ENCODE measurements around the gene NBAS. TPM values are rescaled to one million over a fixed set of nuclear protein-coding genes. Genes with fewer than 3 reads are reported as not detected.

Gene NBAS
- total and polyA plus RNA-seq, 10 of the 15 experiments (the other 5 are each of a cell fraction or from before 2014, with no cell fraction given): 4.3 to 32.7 (median 20.8) TPM

DNA sequence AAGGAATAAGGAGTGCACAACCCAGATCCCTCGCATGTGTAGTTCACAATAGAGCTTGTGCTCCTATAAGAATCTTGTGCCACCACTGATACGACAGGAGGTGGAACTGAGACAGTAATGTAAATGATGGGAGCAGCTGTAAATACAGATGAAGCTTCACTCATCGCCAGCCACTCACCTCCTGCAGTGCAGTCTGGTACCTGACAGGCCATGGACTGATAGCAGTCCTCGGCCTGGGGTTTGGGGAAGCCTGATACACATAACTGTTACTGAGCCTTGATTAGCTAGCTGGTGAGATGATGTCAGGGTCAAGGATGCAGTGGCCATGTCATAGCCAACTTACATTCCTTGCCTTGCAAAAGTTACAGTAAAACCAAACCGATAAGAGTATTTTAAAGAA, 376.6 kb downstream of the NBAS start:
- no peak overlapping the region for H3K9ac ChIP-seq (ENCODE audit: control insufficient read depth, insufficient read depth, low read length)
- RAD21 ChIA-PET (ENCODE audit: unreplicated experiment): no interaction called here
- H3K4me2 ChIP-seq (ENCODE audit: control insufficient read depth, insufficient read depth): no peak overlapping the region
- H3K4me1 ChIP-seq (ENCODE audit: control insufficient read depth, insufficient read depth, low read length): no peaks in the 10 kb centered on the region
- in situ Hi-C loops (cut with MboI): no loop called here
- intact Hi-C loops (cut with micrococcal nuclease; ENCODE audit: unreplicated experiment): no loop called here
- SMC1A ChIA-PET (ENCODE audit: uncharacterized antibody, unreplicated experiment): no interaction called here
- no peaks in the 10 kb centered on the region for H4K20me1 ChIP-seq (ENCODE audit: control insufficient read depth, insufficient read depth)
- H3K27me3 ChIP-seq (replicated peaks in 1 of 2; ENCODE audit: control insufficient read depth in 2 of 2, insufficient read depth in 2 of 2, low read length in 1 of 2): no peaks in the 10 kb centered on the region
- H3K9me3 ChIP-seq (replicated peaks; ENCODE audit: control insufficient read depth, insufficient read depth, low read length): no peaks in the 10 kb centered on the region
- ATAC-seq (no peak), DNase-seq (ENCODE audit: low read depth, low spot score) (no peak), FAIRE-seq (no peak)
- CTCF ChIA-PET: no interaction called here
- H2AFZ ChIP-seq (ENCODE audit: control insufficient read depth, low read depth, low read length): no peak overlapping the region
- BruUV-seq (replicated peaks): no TSS peak
- POLR2A ChIA-PET: no interaction called here
- no peaks in the 10 kb centered on the region; a peak in 1 of 4 replicates for H3K36me3 ChIP-seq (ENCODE audit: control insufficient read depth in 2 of 2, insufficient read depth in 2 of 2, low read length in 1 of 2)
- 100% methylated on average over 5 of the region's 5 CpGs for WGBS (ENCODE audit: insufficient coverage, insufficient replicate concordance, low lambda C conversion rate, missing lambda C conversion rate)
- TF ChIP-seq ZNF24 (IDR thresholded peaks at IDR 0.05): no peak
- TF ChIP-seq CEBPB (IDR thresholded peaks at IDR 0.05; ENCODE audit: borderline replicate concordance in 1 of 2, low read depth in 2 of 2, low read length in 2 of 2): no peak
- TF ChIP-seq SIX5 (IDR thresholded peaks at IDR 0.05; ENCODE audit: low read depth, low read length, severe bottlenecking): no peak
- TF ChIP-seq ETV6 (conservative IDR thresholded peaks at IDR 0.05 in 1 of 2, IDR thresholded peaks at IDR 0.05 in 1 of 2; ENCODE audit: borderline replicate concordance in 1 of 2, low read depth in 1 of 2): no peak
- no peak overlapping the region for H3K4me3 ChIP-seq
- H3K27ac ChIP-seq (ENCODE audit: control insufficient read depth, insufficient read depth): no peak overlapping the region
- no peaks in the 10 kb centered on the region for H3K79me2 ChIP-seq (ENCODE audit: control insufficient read depth, insufficient read depth, low read length)

- H3K36me3 ChIP-seq (ENCODE audit: control insufficient read depth in 2 of 2, insufficient read depth in 2 of 2, low read length in 1 of 2): no peaks in the 10 kb centered on the region; a peak in 2 of 4 replicates
- POLR2A ChIA-PET: no interaction called here
- no peaks in the 10 kb centered on the region for H4K20me1 ChIP-seq (ENCODE audit: control insufficient read depth, insufficient read depth)
- CTCF ChIA-PET: no interaction called here
- ATAC-seq: no peak
- WGBS (ENCODE audit: insufficient coverage, insufficient replicate concordance, low lambda C conversion rate, missing lambda C conversion rate): 89% methylated on average over 5 of the region's 5 CpGs
- peaks cover 2% of the 10 kb centered on the region; the same call in 1 of the 2 replicates for H3K4me1 ChIP-seq (ENCODE audit: control insufficient read depth, insufficient read depth, low read length)
- no TSS peak for BruUV-seq (replicated peaks)
- H3K4me2 ChIP-seq (ENCODE audit: control insufficient read depth, insufficient read depth): no peak overlapping the region
- intact Hi-C loops (cut with micrococcal nuclease; ENCODE audit: unreplicated experiment): no loop called here
- H2AFZ ChIP-seq (ENCODE audit: control insufficient read depth, low read depth, low read length): no peak overlapping the region
- no peak for FAIRE-seq
- H3K4me3 ChIP-seq: no peak overlapping the region
- SMC1A ChIA-PET (ENCODE audit: uncharacterized antibody, unreplicated experiment): no interaction called here
- DNase-seq (ENCODE audit: low read depth, low spot score): no peak
- in situ Hi-C loops (cut with MboI): no loop called here
- H3K79me2 ChIP-seq (ENCODE audit: control insufficient read depth, insufficient read depth, low read length): no peaks in the 10 kb centered on the region
- H3K27me3 ChIP-seq (replicated peaks in 1 of 2; ENCODE audit: control insufficient read depth in 2 of 2, insufficient read depth in 2 of 2, low read length in 1 of 2): no peaks in the 10 kb centered on the region
- H3K27ac ChIP-seq (ENCODE audit: control insufficient read depth, insufficient read depth): no peak overlapping the region
- H3K9me3 ChIP-seq (replicated peaks; ENCODE audit: control insufficient read depth, insufficient read depth, low read length): no peaks in the 10 kb centered on the region
- RAD21 ChIA-PET (ENCODE audit: unreplicated experiment): no interaction called here
- H3K9ac ChIP-seq (ENCODE audit: control insufficient read depth, insufficient read depth, low read length): no peak overlapping the region
- TF ChIP-seq FOXM1 (IDR thresholded peaks at IDR 0.05; ENCODE audit: low read depth, low read length) (no peak), STAT3 (IDR thresholded peaks at IDR 0.05; ENCODE audit: low read depth, low read length) (no peak), PML (IDR thresholded peaks at IDR 0.05; ENCODE audit: low read length) (no peak), ZBTB40 (IDR thresholded peaks at IDR 0.05; ENCODE audit: borderline replicate concordance) (no peak)
- TF ChIP-seq, protein P1, sequence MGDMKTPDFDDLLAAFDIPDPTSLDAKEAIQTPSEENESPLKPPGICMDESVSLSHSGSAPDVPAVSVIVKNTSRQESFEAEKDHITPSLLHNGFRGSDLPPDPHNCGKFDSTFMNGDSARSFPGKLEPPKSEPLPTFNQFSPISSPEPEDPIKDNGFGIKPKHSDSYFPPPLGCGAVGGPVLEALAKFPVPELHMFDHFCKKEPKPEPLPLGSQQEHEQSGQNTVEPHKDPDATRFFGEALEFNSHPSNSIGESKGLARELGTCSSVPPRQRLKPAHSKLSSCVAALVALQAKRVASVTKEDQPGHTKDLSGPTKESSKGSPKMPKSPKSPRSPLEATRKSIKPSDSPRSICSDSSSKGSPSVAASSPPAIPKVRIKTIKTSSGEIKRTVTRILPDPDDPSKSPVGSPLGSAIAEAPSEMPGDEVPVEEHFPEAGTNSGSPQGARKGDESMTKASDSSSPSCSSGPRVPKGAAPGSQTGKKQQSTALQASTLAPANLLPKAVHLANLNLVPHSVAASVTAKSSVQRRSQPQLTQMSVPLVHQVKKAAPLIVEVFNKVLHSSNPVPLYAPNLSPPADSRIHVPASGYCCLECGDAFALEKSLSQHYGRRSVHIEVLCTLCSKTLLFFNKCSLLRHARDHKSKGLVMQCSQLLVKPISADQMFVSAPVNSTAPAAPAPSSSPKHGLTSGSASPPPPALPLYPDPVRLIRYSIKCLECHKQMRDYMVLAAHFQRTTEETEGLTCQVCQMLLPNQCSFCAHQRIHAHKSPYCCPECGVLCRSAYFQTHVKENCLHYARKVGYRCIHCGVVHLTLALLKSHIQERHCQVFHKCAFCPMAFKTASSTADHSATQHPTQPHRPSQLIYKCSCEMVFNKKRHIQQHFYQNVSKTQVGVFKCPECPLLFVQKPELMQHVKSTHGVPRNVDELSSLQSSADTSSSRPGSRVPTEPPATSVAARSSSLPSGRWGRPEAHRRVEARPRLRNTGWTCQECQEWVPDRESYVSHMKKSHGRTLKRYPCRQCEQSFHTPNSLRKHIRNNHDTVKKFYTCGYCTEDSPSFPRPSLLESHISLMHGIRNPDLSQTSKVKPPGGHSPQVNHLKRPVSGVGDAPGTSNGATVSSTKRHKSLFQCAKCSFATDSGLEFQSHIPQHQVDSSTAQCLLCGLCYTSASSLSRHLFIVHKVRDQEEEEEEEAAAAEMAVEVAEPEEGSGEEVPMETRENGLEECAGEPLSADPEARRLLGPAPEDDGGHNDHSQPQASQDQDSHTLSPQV (IDR thresholded peaks at IDR 0.05): no peak
Observed at GRCh38 chr2:15182275-15182674, 378.9 kb downstream of the NBAS start.

All from GM12878 (cell line).